Activated naive CD8-positive, alpha-beta T cell treated with anti-CD3 and anti-CD28 coated beads, Interleukin-2, amount 50 U/mL, for 24 hours (primary cell): Measurements from ENCODE around the gene MUC5B.

Source experiments
- ATAC-seq: fragments of 150-1000 bp; cut with Tn5 transposase; one replicate; pipeline ENCODE4 v1.10.0; 2021
- DNase-seq: peaks from one replicate; pipeline ENCODE4 v3.0.0; 2021
- H3K27ac Mint-ChIP-seq: one replicate; pipeline ENCODE4 v1.8.0; 2021; ENCODE audit warnings: mild to moderate bottlenecking, mixed read lengths
- H3K27me3 Mint-ChIP-seq: one replicate; pipeline ENCODE4 v1.8.0; 2021; ENCODE audit warnings: mixed read lengths
- H3K36me3 Mint-ChIP-seq: one replicate; pipeline ENCODE4 v1.8.0; 2021; ENCODE audit warnings: low read depth, mixed read lengths
- H3K4me1 Mint-ChIP-seq: one replicate; pipeline ENCODE4 v1.8.0; 2021; ENCODE audit warnings: mixed read lengths
- H3K4me3 Mint-ChIP-seq: one replicate; pipeline ENCODE4 v1.8.0; 2021; ENCODE audit warnings: mild to moderate bottlenecking, moderate library complexity, mixed read lengths
- H3K9me3 Mint-ChIP-seq: one replicate; pipeline ENCODE4 v1.8.0; 2021; ENCODE audit warnings: mixed read lengths

MUC5B gene

GRCh38 chr11:1290052-1291040 lies 67.5 kb downstream of the MUC5B start:
- peaks cover 23% of the 10 kb centered on the region for H3K36me3 Mint-ChIP-seq

GRCh38 chr11:1291295-1292017 lies 68.6 kb downstream of the MUC5B start:
- Mint-ChIP-seq H3K9me3 (no peaks in the 10 kb centered on the region), H3K4me1 (no peaks in the 10 kb centered on the region), H3K36me3 (peaks cover 18% of the 10 kb centered on the region), H3K4me3 (no peak overlapping the region), H3K27ac (no peak overlapping the region), H3K27me3 (no peaks in the 10 kb centered on the region)
- ATAC-seq: no peak
- no peak for DNase-seq

More at GRCh38 chr11:1290052-1291040, 67.5 kb downstream of the MUC5B start:
- Mint-ChIP-seq H3K27ac (no peak overlapping the region), H3K27me3 (no peaks in the 10 kb centered on the region), H3K4me1 (no peaks in the 10 kb centered on the region), H3K9me3 (no peaks in the 10 kb centered on the region), H3K4me3 (no peak overlapping the region)
- DNase-seq (no peak), ATAC-seq (no peak)

- Mint-ChIP-seq H3K4me1 (no peaks in the 10 kb centered on the region), H3K4me3 (no peak overlapping the region), H3K27ac (no peak overlapping the region), H3K9me3 (no peaks in the 10 kb centered on the region), H3K36me3 (peaks cover 13% of the 10 kb centered on the region), H3K27me3 (no peaks in the 10 kb centered on the region)
- DNase-seq (no peak), ATAC-seq (no peak)
Measured at GRCh38 chr11:1292018-1292643, 69.3 kb downstream of the MUC5B start.

GRCh38 chr11:1292644-1293618 lies 70.1 kb downstream of the MUC5B start:
- ATAC-seq (no peak), DNase-seq (no peak)
- Mint-ChIP-seq H3K4me1 (no peaks in the 10 kb centered on the region), H3K27ac (no peak overlapping the region), H3K27me3 (no peaks in the 10 kb centered on the region), H3K9me3 (no peaks in the 10 kb centered on the region), H3K4me3 (no peak overlapping the region), H3K36me3 (peaks cover 11% of the 10 kb centered on the region)

- H3K27me3 Mint-ChIP-seq: no peaks in the 10 kb centered on the region
- H3K27ac Mint-ChIP-seq: no peak overlapping the region
- no peaks in the 10 kb centered on the region for H3K4me1 Mint-ChIP-seq
- no peaks in the 10 kb centered on the region for H3K9me3 Mint-ChIP-seq
- ATAC-seq (peak; percentile 36), DNase-seq (peak; percentile 28)
- peaks cover 11% of the 10 kb centered on the region for H3K36me3 Mint-ChIP-seq
- H3K4me3 Mint-ChIP-seq: no peak overlapping the region
Measured at GRCh38 chr11:1293619-1294015, 70.8 kb downstream of the MUC5B start.

GRCh38 chr11:1295086-1295485 lies 72.2 kb downstream of the MUC5B start:
- Mint-ChIP-seq H3K27ac (no peak overlapping the region), H3K36me3 (peaks cover 10% of the 10 kb centered on the region), H3K4me1 (no peaks in the 10 kb centered on the region), H3K9me3 (no peaks in the 10 kb centered on the region), H3K27me3 (no peaks in the 10 kb centered on the region), H3K4me3 (no peak overlapping the region)
- no peak for DNase-seq
- peak; percentile 8 for ATAC-seq

GRCh38 chr11:1295591-1295990 lies 72.7 kb downstream of the MUC5B start:
- no peaks in the 10 kb centered on the region for H3K27me3 Mint-ChIP-seq
- ATAC-seq (no peak), DNase-seq (no peak)
- no peaks in the 10 kb centered on the region for H3K9me3 Mint-ChIP-seq
- no peaks in the 10 kb centered on the region for H3K4me1 Mint-ChIP-seq
- no peak overlapping the region for H3K4me3 Mint-ChIP-seq
- H3K27ac Mint-ChIP-seq: no peak overlapping the region
- H3K36me3 Mint-ChIP-seq: peaks cover 10% of the 10 kb centered on the region

- Mint-ChIP-seq H3K9me3 (no peaks in the 10 kb centered on the region), H3K36me3 (peaks cover 6% of the 10 kb centered on the region), H3K4me3 (no peak overlapping the region), H3K27ac (no peak overlapping the region), H3K27me3 (no peaks in the 10 kb centered on the region), H3K4me1 (no peaks in the 10 kb centered on the region)
- ATAC-seq (no peak), DNase-seq (no peak)
Measured at GRCh38 chr11:1296287-1296686, 73.4 kb downstream of the MUC5B start.

- Mint-ChIP-seq H3K36me3 (peaks cover 4% of the 10 kb centered on the region), H3K4me3 (no peak overlapping the region), H3K27ac (no peak overlapping the region), H3K27me3 (no peaks in the 10 kb centered on the region), H3K4me1 (peaks cover 2% of the 10 kb centered on the region), H3K9me3 (no peaks in the 10 kb centered on the region)
- no peak for ATAC-seq
- no peak for DNase-seq
Measured at GRCh38 chr11:1297011-1297575, 74.2 kb downstream of the MUC5B start.

- Mint-ChIP-seq H3K9me3 (no peaks in the 10 kb centered on the region), H3K4me1 (peaks cover 2% of the 10 kb centered on the region), H3K4me3 (no peak overlapping the region), H3K27me3 (no peaks in the 10 kb centered on the region), H3K27ac (no peak overlapping the region), H3K36me3 (no peaks in the 10 kb centered on the region)
- DNase-seq: no peak
- no peak for ATAC-seq
Measured at GRCh38 chr11:1297576-1298473, 75.0 kb downstream of the MUC5B start.

- no peaks in the 10 kb centered on the region for H3K36me3 Mint-ChIP-seq
- H3K27ac Mint-ChIP-seq: no peak overlapping the region
- H3K4me3 Mint-ChIP-seq: no peak overlapping the region
- no peak for DNase-seq
- H3K9me3 Mint-ChIP-seq: no peaks in the 10 kb centered on the region
- ATAC-seq: no peak
- no peaks in the 10 kb centered on the region for H3K27me3 Mint-ChIP-seq
- H3K4me1 Mint-ChIP-seq: peaks cover 2% of the 10 kb centered on the region
Measured at GRCh38 chr11:1298695-1299492, 76.0 kb downstream of the MUC5B start.

GRCh38 chr11:1299621-1300020 lies 76.8 kb downstream of the MUC5B start:
- no peak for ATAC-seq
- no peaks in the 10 kb centered on the region for H3K27me3 Mint-ChIP-seq
- H3K4me1 Mint-ChIP-seq: peaks cover 2% of the 10 kb centered on the region
- no peaks in the 10 kb centered on the region for H3K36me3 Mint-ChIP-seq
- DNase-seq: no peak
- H3K9me3 Mint-ChIP-seq: no peaks in the 10 kb centered on the region
- H3K4me3 Mint-ChIP-seq: no peak overlapping the region
- H3K27ac Mint-ChIP-seq: no peak overlapping the region
